Skeletal muscle satellite cell (primary cell): Measurements from ENCODE around the gene NRP2.

Experiments used
- H3K27me3 ChIP-seq: 2 replicates; pipeline ENCODE4 v1.7.0; 2013; ENCODE audit warnings: low read length; ENCODE audit not compliant: control insufficient read depth, insufficient read depth
- H3K36me3 ChIP-seq: 2 replicates; pipeline ENCODE4 v1.7.0; 2013; ENCODE audit warnings: mild to moderate bottlenecking, control low read depth, low read length; ENCODE audit not compliant: insufficient read depth
- H3K4me1 ChIP-seq: 2 replicates; pipeline ENCODE4 v1.7.0; 2013; ENCODE audit warnings: low read length; ENCODE audit not compliant: control insufficient read depth, insufficient read depth
- H3K4me2 ChIP-seq: 2 replicates; pipeline ENCODE4 v1.7.0; 2013; ENCODE audit warnings: mild to moderate bottlenecking, low read length
- H3K4me3 ChIP-seq: 2 replicates; pipeline ENCODE4 v1.7.0; 2013; ENCODE audit warnings: low read length
- H3K9ac ChIP-seq: 2 replicates; pipeline ENCODE4 v1.7.0; 2013; ENCODE audit warnings: mild to moderate bottlenecking, low read depth, low read length, moderate library complexity
- H3K9me3 ChIP-seq: replicated peaks from 2 replicates; pipeline ENCODE4 v1.7.0; 2013; ENCODE audit warnings: mild to moderate bottlenecking, control low read depth, low read length

Gene NRP2

GRCh38 chr2:205740381-205740780, 58.1 kb downstream of the NRP2 start:
- Histone ChIP-seq H3K36me3 (no peaks in the 10 kb centered on the region), H3K4me3 (no peak overlapping the region)

GRCh38 chr2:205741256-205741978, 59.1 kb downstream of the NRP2 start:
- no peaks in the 10 kb centered on the region for H3K36me3 ChIP-seq

More at GRCh38 chr2:205740381-205740780, 58.1 kb downstream of the NRP2 start:
- Histone ChIP-seq H3K4me1 (no peaks in the 10 kb centered on the region), H3K9ac (no peak overlapping the region), H3K4me2 (no peak overlapping the region), H3K9me3 (no peaks in the 10 kb centered on the region), H3K27me3 (no peaks in the 10 kb centered on the region)

GRCh38 chr2:205743137-205743536, 60.8 kb downstream of the NRP2 start:
- H3K36me3 ChIP-seq, result no peaks in the 10 kb centered on the region
- H3K27me3 ChIP-seq, result no peaks in the 10 kb centered on the region
- H3K4me2 ChIP-seq, result no peak overlapping the region
- H3K4me1 ChIP-seq, result no peaks in the 10 kb centered on the region
- no peaks in the 10 kb centered on the region for H3K9me3 ChIP-seq
- no peak overlapping the region for H3K4me3 ChIP-seq
- H3K9ac ChIP-seq, result no peak overlapping the region

More at GRCh38 chr2:205741256-205741978, 59.1 kb downstream of the NRP2 start:
- Histone ChIP-seq H3K9me3 (no peaks in the 10 kb centered on the region), H3K4me2 (no peak overlapping the region), H3K9ac (no peak overlapping the region), H3K4me1 (no peaks in the 10 kb centered on the region), H3K4me3 (no peak overlapping the region), H3K27me3 (no peaks in the 10 kb centered on the region)

- H3K27me3 ChIP-seq, result no peaks in the 10 kb centered on the region
- H3K9ac ChIP-seq, result no peak overlapping the region
- no peaks in the 10 kb centered on the region for H3K9me3 ChIP-seq
- no peaks in the 10 kb centered on the region for H3K36me3 ChIP-seq
- peaks cover 7% of the 10 kb centered on the region for H3K4me1 ChIP-seq
- no peak overlapping the region for H3K4me2 ChIP-seq
- H3K4me3 ChIP-seq, result no peak overlapping the region
These were observed 61.8 kb downstream of the NRP2 start for GRCh38 chr2:205744074-205744591.

- no peaks in the 10 kb centered on the region for H3K9me3 ChIP-seq
- no peaks in the 10 kb centered on the region for H3K36me3 ChIP-seq
- H3K27me3 ChIP-seq, result no peaks in the 10 kb centered on the region
- no peak overlapping the region for H3K4me3 ChIP-seq
- H3K4me2 ChIP-seq, result no peak overlapping the region
- peaks cover 7% of the 10 kb centered on the region for H3K4me1 ChIP-seq
- H3K9ac ChIP-seq, result no peak overlapping the region
These were observed 63.5 kb downstream of the NRP2 start for GRCh38 chr2:205745661-205746419.

GRCh38 chr2:205746420-205746785, 64.1 kb downstream of the NRP2 start:
- no peaks in the 10 kb centered on the region for H3K36me3 ChIP-seq
- no peaks in the 10 kb centered on the region for H3K9me3 ChIP-seq
- H3K4me2 ChIP-seq, result no peak overlapping the region
- H3K27me3 ChIP-seq, result no peaks in the 10 kb centered on the region
- no peak overlapping the region for H3K9ac ChIP-seq
- no peak overlapping the region for H3K4me3 ChIP-seq
- peaks cover 8% of the 10 kb centered on the region for H3K4me1 ChIP-seq

GRCh38 chr2:205747829-205748386, 65.6 kb downstream of the NRP2 start:
- H3K27me3 ChIP-seq, result no peaks in the 10 kb centered on the region
- peaks cover 16% of the 10 kb centered on the region for H3K4me1 ChIP-seq
- H3K9me3 ChIP-seq, result no peaks in the 10 kb centered on the region
- H3K36me3 ChIP-seq, result no peaks in the 10 kb centered on the region
- H3K4me2 ChIP-seq, result no peak overlapping the region
- no peak overlapping the region for H3K4me3 ChIP-seq
- H3K9ac ChIP-seq, result no peak overlapping the region

- H3K4me1 ChIP-seq, result peaks cover 16% of the 10 kb centered on the region
- no peaks in the 10 kb centered on the region for H3K27me3 ChIP-seq
- no peak overlapping the region for H3K4me3 ChIP-seq
- no peak overlapping the region for H3K9ac ChIP-seq
- no peaks in the 10 kb centered on the region for H3K9me3 ChIP-seq
- H3K4me2 ChIP-seq, result no peak overlapping the region
- no peaks in the 10 kb centered on the region for H3K36me3 ChIP-seq
These were observed 66.3 kb downstream of the NRP2 start for GRCh38 chr2:205748639-205749038.

- H3K4me1 ChIP-seq, result peaks cover 18% of the 10 kb centered on the region
- no peak overlapping the region for H3K4me3 ChIP-seq
- no peaks in the 10 kb centered on the region for H3K27me3 ChIP-seq
- no peaks in the 10 kb centered on the region for H3K9me3 ChIP-seq
- no peak overlapping the region for H3K9ac ChIP-seq
- H3K4me2 ChIP-seq, result no peak overlapping the region
- no peaks in the 10 kb centered on the region for H3K36me3 ChIP-seq
These were observed 66.8 kb downstream of the NRP2 start for GRCh38 chr2:205749078-205749477.

GRCh38 chr2:205750797-205751196, 68.5 kb downstream of the NRP2 start:
- Histone ChIP-seq H3K9ac (no peak overlapping the region), H3K27me3 (no peaks in the 10 kb centered on the region), H3K4me1 (peaks cover 35% of the 10 kb centered on the region), H3K4me2 (no peak overlapping the region), H3K9me3 (no peaks in the 10 kb centered on the region), H3K36me3 (no peaks in the 10 kb centered on the region), H3K4me3 (no peak overlapping the region)

- H3K9ac ChIP-seq, result no peak overlapping the region
- H3K4me1 ChIP-seq, result peaks cover 41% of the 10 kb centered on the region
- H3K4me3 ChIP-seq, result no peak overlapping the region
- H3K4me2 ChIP-seq, result no peak overlapping the region
- H3K9me3 ChIP-seq, result no peaks in the 10 kb centered on the region
- H3K36me3 ChIP-seq, result no peaks in the 10 kb centered on the region
- H3K27me3 ChIP-seq, result no peaks in the 10 kb centered on the region
These were observed 69.3 kb downstream of the NRP2 start for GRCh38 chr2:205751569-205752031.
